Large intestine (tissue), 3 donors: ENCODE data around the gene CACNB2. TPM values are rescaled to one million over a fixed set of nuclear protein-coding genes. Genes with fewer than 3 reads are reported as not detected.

Experiments used
- DNase-seq, 2 donors: peaks; one replicate each; pipeline versions ENCODE4 v3.0.0 to v3.0.0-alpha.2; 2013
- H3K27ac ChIP-seq: one replicate; pipeline ENCODE4 v1.5.1; 2013; ENCODE audit warnings: low read length
- H3K27me3 ChIP-seq: 2 replicates; pipeline ENCODE4 v1.6.1; 2013; ENCODE audit warnings: low read length; ENCODE audit not compliant: control insufficient read depth, insufficient read depth
- H3K36me3 ChIP-seq: 2 replicates; pipeline ENCODE4 v1.6.1; 2013; ENCODE audit warnings: low read length; ENCODE audit not compliant: control insufficient read depth, insufficient read depth
- H3K4me1 ChIP-seq: one replicate; pipeline ENCODE4 v1.6.1; 2013; ENCODE audit warnings: low read length; ENCODE audit not compliant: control insufficient read depth, insufficient read depth
- H3K4me3 ChIP-seq: one replicate; pipeline ENCODE4 v1.5.1; 2013; ENCODE audit warnings: low read length
- H3K9me3 ChIP-seq: one replicate; pipeline ENCODE4 v1.6.1; 2013; ENCODE audit warnings: mild to moderate bottlenecking, low read depth, low read length, moderate library complexity; ENCODE audit not compliant: control insufficient read depth
- whole genome bisulfite sequencing: methylation state at CpG from one replicate; pipeline ENCODE4 v1.1.5; 2013; ENCODE audit warnings: low lambda C conversion rate; ENCODE audit not compliant: insufficient coverage; 5-methylcytosine and 5-hydroxymethylcytosine counted together
- polyA plus RNA-seq: library from polyadenylated mRNA; unstranded; fragments of 120-200 nt; gene quantifications from one replicate; pipeline ENCODE4 v1.2.1, GENCODE V29; 2013

CACNB2 gene
- polyA plus RNA-seq, 1 donor = 8.2 TPM

DNA sequence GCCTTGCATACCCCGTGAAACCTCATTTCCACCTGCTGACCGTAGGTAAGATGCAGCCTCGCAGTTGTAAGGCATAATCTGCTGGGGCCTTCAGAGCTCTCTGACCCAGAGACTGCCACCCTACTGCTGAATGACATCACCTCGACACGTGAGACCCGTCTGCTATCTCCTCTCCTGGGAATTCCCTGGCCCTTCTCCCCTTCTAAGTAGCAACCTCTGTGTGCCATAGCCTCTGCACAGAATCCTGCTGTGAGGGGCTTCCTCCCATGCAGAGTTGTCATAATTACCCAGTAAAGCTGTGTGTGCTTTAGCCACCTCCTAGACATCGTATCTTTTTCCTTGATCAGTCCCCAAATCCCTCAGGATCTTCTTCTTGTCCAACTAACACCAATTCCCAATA is 106.7 kb downstream of the CACNB2 start:
- 83% methylated on average over 2 of the region's 7 CpGs for WGBS
- no peak overlapping the region for H3K27ac ChIP-seq
- H3K4me1 ChIP-seq = no peaks in the 10 kb centered on the region
- H3K36me3 ChIP-seq = no peaks in the 10 kb centered on the region
- no peaks in the 10 kb centered on the region for H3K27me3 ChIP-seq
- H3K9me3 ChIP-seq = peaks cover 8% of the 10 kb centered on the region
- no peak overlapping the region for H3K4me3 ChIP-seq
- DNase-seq = no peak

- 78% methylated on average over 4 of the region's 7 CpGs for WGBS
- Histone ChIP-seq H3K27me3 (no peaks in the 10 kb centered on the region), H3K9me3 (no peaks in the 10 kb centered on the region), H3K4me3 (no peak overlapping the region), H3K36me3 (no peaks in the 10 kb centered on the region), H3K4me1 (no peaks in the 10 kb centered on the region), H3K27ac (no peak overlapping the region)
- DNase-seq = no peak
Observed at GRCh38 chr10:18252086-18252485, 111.9 kb downstream of the CACNB2 start.

- Histone ChIP-seq H3K27ac (no peak overlapping the region), H3K27me3 (no peaks in the 10 kb centered on the region), H3K9me3 (no peaks in the 10 kb centered on the region), H3K36me3 (no peaks in the 10 kb centered on the region), H3K4me3 (no peak overlapping the region), H3K4me1 (no peaks in the 10 kb centered on the region)
- WGBS = 89% methylated on average over 2 of the region's 2 CpGs
- no peak for DNase-seq
Observed at GRCh38 chr10:18254086-18254485, 113.9 kb downstream of the CACNB2 start.

DNA sequence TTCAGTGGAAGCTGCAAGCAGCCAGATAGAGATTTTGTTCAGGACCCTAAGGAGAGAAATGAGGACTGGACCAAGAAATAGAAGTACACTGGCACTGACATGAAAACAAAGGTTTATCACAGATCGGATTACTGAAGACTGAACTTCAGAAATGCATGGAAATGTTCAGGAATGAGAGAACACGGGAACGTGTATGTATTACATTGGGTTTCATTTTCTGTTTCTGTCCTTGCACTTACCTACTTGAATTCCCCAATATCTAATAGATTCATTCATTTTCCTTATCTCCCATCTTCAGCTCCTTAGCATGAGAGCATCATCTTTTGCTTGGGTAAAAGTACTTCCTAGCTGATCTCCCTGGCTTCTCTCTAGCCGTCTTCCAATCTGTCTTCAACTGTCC is 114.5 kb downstream of the CACNB2 start:
- Histone ChIP-seq H3K36me3 (no peaks in the 10 kb centered on the region), H3K27me3 (no peaks in the 10 kb centered on the region), H3K27ac (no peak overlapping the region), H3K9me3 (no peaks in the 10 kb centered on the region), H3K4me3 (no peak overlapping the region), H3K4me1 (no peaks in the 10 kb centered on the region)
- WGBS = 100% methylated on average over 1 of the region's 4 CpGs
- DNase-seq = no peak

DNA sequence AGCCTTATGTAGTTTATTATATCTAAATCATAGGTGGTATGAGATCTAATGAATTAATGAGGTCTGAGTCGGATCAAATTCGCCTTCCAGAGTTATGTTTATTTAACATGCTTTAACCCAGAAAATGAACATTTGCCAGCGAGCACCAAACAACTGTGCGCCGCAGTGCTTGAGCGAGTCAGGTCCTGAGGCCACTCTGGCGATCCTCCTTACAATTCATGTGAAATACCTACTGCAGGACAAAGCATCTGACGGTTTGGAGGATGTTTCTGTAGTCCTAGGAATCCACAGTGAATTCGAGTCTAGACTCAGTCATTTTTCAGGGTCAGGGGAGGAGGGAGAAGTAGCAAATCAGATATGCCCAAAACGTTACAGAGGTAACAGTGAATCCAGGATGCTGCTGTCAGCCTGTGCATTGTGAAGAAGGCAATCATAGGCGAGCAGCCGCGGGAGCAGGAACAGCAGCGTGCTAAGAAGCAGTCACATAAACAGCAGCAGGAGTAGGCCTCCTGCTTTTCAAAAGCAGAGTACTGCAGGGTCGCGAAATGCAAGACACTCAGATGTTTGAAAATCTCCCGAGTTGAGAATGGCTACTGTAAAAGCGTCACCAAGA is 120.2 kb downstream of the CACNB2 start:
- no peaks in the 10 kb centered on the region for H3K9me3 ChIP-seq
- no peak overlapping the region for H3K27ac ChIP-seq
- no CpG with 5 or more reads among the region's 18 CpGs for WGBS
- H3K27me3 ChIP-seq = no peaks in the 10 kb centered on the region
- no peak for DNase-seq
- H3K4me1 ChIP-seq = no peaks in the 10 kb centered on the region
- H3K36me3 ChIP-seq = no peaks in the 10 kb centered on the region
- no peak overlapping the region for H3K4me3 ChIP-seq

- no peaks in the 10 kb centered on the region for H3K9me3 ChIP-seq
- H3K27me3 ChIP-seq = no peaks in the 10 kb centered on the region
- no peak overlapping the region for H3K27ac ChIP-seq
- no peaks in the 10 kb centered on the region for H3K36me3 ChIP-seq
- no peak for DNase-seq
- no peak overlapping the region for H3K4me3 ChIP-seq
- WGBS = 70% methylated on average over 2 of the region's 15 CpGs
- no peaks in the 10 kb centered on the region for H3K4me1 ChIP-seq
Observed at GRCh38 chr10:18261063-18261610, 120.9 kb downstream of the CACNB2 start.

- Histone ChIP-seq H3K36me3 (no peaks in the 10 kb centered on the region), H3K27me3 (no peaks in the 10 kb centered on the region), H3K27ac (no peak overlapping the region), H3K4me3 (no peak overlapping the region), H3K4me1 (no peaks in the 10 kb centered on the region), H3K9me3 (no peaks in the 10 kb centered on the region)
- DNase-seq = no peak
- WGBS = 67% methylated on average over 1 of the region's 5 CpGs
Observed at GRCh38 chr10:18261768-18262231, 121.6 kb downstream of the CACNB2 start.

- Histone ChIP-seq H3K4me3 (no peak overlapping the region), H3K4me1 (no peaks in the 10 kb centered on the region), H3K36me3 (no peaks in the 10 kb centered on the region), H3K9me3 (no peaks in the 10 kb centered on the region), H3K27me3 (no peaks in the 10 kb centered on the region), H3K27ac (no peak overlapping the region)
- DNase-seq = no peak
- no CpG with 5 or more reads among the region's 5 CpGs for WGBS
Observed at GRCh38 chr10:18264466-18265050, 124.3 kb downstream of the CACNB2 start.

- no peaks in the 10 kb centered on the region for H3K9me3 ChIP-seq
- H3K4me3 ChIP-seq = no peak overlapping the region
- DNase-seq = no peak
- H3K27me3 ChIP-seq = no peaks in the 10 kb centered on the region
- no peak overlapping the region for H3K27ac ChIP-seq
- no peaks in the 10 kb centered on the region for H3K36me3 ChIP-seq
- H3K4me1 ChIP-seq = no peaks in the 10 kb centered on the region
- WGBS = 93% methylated on average over 2 of the region's 3 CpGs
Observed at GRCh38 chr10:18268005-18268404, 127.8 kb downstream of the CACNB2 start.

GRCh38 chr10:18271491-18271890 is 131.3 kb downstream of the CACNB2 start:
- DNase-seq = no peak
- Histone ChIP-seq H3K36me3 (no peaks in the 10 kb centered on the region), H3K4me3 (no peak overlapping the region), H3K4me1 (no peaks in the 10 kb centered on the region), H3K27me3 (no peaks in the 10 kb centered on the region), H3K9me3 (no peaks in the 10 kb centered on the region), H3K27ac (no peak overlapping the region)
- WGBS = no CpG with 5 or more reads among the region's 3 CpGs

DNA sequence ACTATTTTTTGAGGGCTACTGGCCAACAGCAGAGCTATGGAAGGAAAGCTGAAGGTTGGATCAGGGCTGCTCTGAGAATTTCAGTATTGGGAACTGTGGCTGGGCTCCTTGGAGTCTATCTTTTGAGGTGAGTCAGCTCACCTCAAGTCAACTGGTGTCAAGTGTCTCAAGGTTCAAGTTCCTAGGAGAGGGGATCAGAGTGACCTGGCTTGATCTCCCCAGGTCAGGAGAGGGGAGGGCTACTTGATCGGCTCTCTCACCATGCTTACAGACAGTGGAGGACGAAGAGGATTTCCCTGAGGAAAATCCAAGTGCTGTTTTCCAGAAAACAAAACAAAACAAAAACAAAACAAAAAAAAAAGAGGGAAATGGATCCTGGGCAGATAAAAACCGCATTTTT is 132.8 kb downstream of the CACNB2 start:
- Histone ChIP-seq H3K9me3 (no peaks in the 10 kb centered on the region), H3K4me1 (no peaks in the 10 kb centered on the region), H3K27me3 (no peaks in the 10 kb centered on the region), H3K4me3 (no peak overlapping the region), H3K27ac (no peak overlapping the region), H3K36me3 (no peaks in the 10 kb centered on the region)
- WGBS = no CpG with 5 or more reads among the region's 3 CpGs
- DNase-seq = no peak
